H9 (cell line): Measurements from ENCODE around the gene VTA1. TPM values are rescaled to one million over a fixed set of nuclear protein-coding genes. Genes with fewer than 3 reads are reported as not detected.

Experiments
- DNase-seq: peaks from one replicate; pipeline ENCODE4 v3.0.0-alpha.2; 2017
- H2AFZ ChIP-seq: one replicate; pipeline ENCODE4 v1.6.1; 2013; ENCODE audit warnings: mild to moderate bottlenecking, low read length, control low read depth, moderate library complexity
- H2AK5ac ChIP-seq: 2 replicates; pipeline ENCODE4 v1.6.1; 2013; ENCODE audit warnings: low read length, control low read depth, mixed read lengths; ENCODE audit not compliant: insufficient read length
- H2BK120ac ChIP-seq: one replicate; pipeline ENCODE4 v1.6.1; 2013; ENCODE audit warnings: low read depth, mild to moderate bottlenecking, low read length, control low read depth, inconsistent platforms; ENCODE audit not compliant: poor library complexity, severe bottlenecking
- H2BK12ac ChIP-seq: 2 replicates; pipeline ENCODE4 v1.6.1; 2013; ENCODE audit warnings: low read length, control low read depth, mixed read lengths, low read depth; ENCODE audit not compliant: insufficient read length
- H2BK15ac ChIP-seq: 2 replicates; pipeline ENCODE4 v1.6.1; 2013; ENCODE audit warnings: low read depth, low read length, control low read depth
- H2BK20ac ChIP-seq: one replicate; pipeline ENCODE4 v1.6.1; 2013; ENCODE audit warnings: low read depth, mild to moderate bottlenecking, low read length, control low read depth, inconsistent platforms; ENCODE audit not compliant: poor library complexity, severe bottlenecking
- H2BK5ac ChIP-seq: 2 replicates; pipeline ENCODE4 v1.6.1; 2013; ENCODE audit warnings: low read length, control low read depth, mixed read lengths; ENCODE audit not compliant: insufficient read length
- H3K14ac ChIP-seq: 2 replicates; pipeline ENCODE4 v1.6.1; 2013; ENCODE audit warnings: low read length, control low read depth; ENCODE audit not compliant: insufficient read depth
- H3K18ac ChIP-seq: 2 replicates; pipeline ENCODE4 v1.6.1; 2013; ENCODE audit warnings: low read depth, mild to moderate bottlenecking, mixed read lengths, low read length, control low read depth; ENCODE audit not compliant: insufficient read length
- H3K23ac ChIP-seq: 2 replicates; pipeline ENCODE4 v1.6.1; 2013; ENCODE audit warnings: low read length, control low read depth, mixed read lengths, low read depth; ENCODE audit not compliant: insufficient read length
- H3K23me2 ChIP-seq: 2 replicates; pipeline ENCODE4 v1.6.1; 2013; ENCODE audit warnings: low read depth, mild to moderate bottlenecking, mixed read lengths, low read length, control low read depth; ENCODE audit not compliant: insufficient read length, poor library complexity, severe bottlenecking
- H3K27ac ChIP-seq: 2 replicates; pipeline ENCODE4 v1.5.1; 2013; ENCODE audit warnings: low read length, control low read depth, mixed read lengths, low read depth; ENCODE audit not compliant: insufficient read length
- H3K27me3 ChIP-seq: 2 replicates; pipeline ENCODE4 v1.6.1; 2013; ENCODE audit warnings: low read length, control low read depth, inconsistent platforms; ENCODE audit not compliant: insufficient read depth
- H3K4ac ChIP-seq: 2 replicates; pipeline ENCODE4 v1.6.1; 2013; ENCODE audit warnings: low read depth, mild to moderate bottlenecking, control low read depth, inconsistent platforms, low read length, moderate library complexity
- H3K4me1 ChIP-seq: 2 replicates; pipeline ENCODE4 v1.6.1; 2013; ENCODE audit warnings: low read length, control low read depth, inconsistent platforms; ENCODE audit not compliant: insufficient read depth
- H3K4me2 ChIP-seq: 2 replicates; pipeline ENCODE4 v1.6.1; 2013; ENCODE audit warnings: low read length, control low read depth, mixed read lengths; ENCODE audit not compliant: insufficient read length, insufficient read depth
- H3K56ac ChIP-seq: 2 replicates; pipeline ENCODE4 v1.6.1; 2013; ENCODE audit warnings: low read depth, mild to moderate bottlenecking, mixed read lengths, low read length, control low read depth; ENCODE audit not compliant: insufficient read length
- H3K79me1 ChIP-seq: 2 replicates; pipeline ENCODE4 v1.6.1; 2013; ENCODE audit warnings: low read depth, mild to moderate bottlenecking, moderate library complexity, low read length, control low read depth, inconsistent platforms; ENCODE audit not compliant: insufficient read depth, poor library complexity, severe bottlenecking
- H3K79me2 ChIP-seq: 2 replicates; pipeline ENCODE4 v1.6.1; 2013; ENCODE audit warnings: low read length, control low read depth, inconsistent platforms; ENCODE audit not compliant: insufficient read depth
- H3K9ac ChIP-seq: 2 replicates; pipeline ENCODE4 v1.6.1; 2013; ENCODE audit warnings: low read length, control low read depth, mixed read lengths; ENCODE audit not compliant: insufficient read length; ENCODE audit errors: extremely low read depth
- H3K9me3 ChIP-seq: one replicate; pipeline ENCODE4 v1.6.1; 2013; ENCODE audit warnings: low read depth, low read length, inconsistent platforms; ENCODE audit not compliant: control insufficient read depth
- H3T11ph ChIP-seq: one replicate; pipeline ENCODE4 v1.6.1; 2013; ENCODE audit warnings: mild to moderate bottlenecking, low read length, control low read depth, inconsistent platforms
- H4K20me1 ChIP-seq: one replicate; pipeline ENCODE4 v1.6.1; 2013; ENCODE audit not compliant: control insufficient read depth, insufficient read length, insufficient read depth
- H4K5ac ChIP-seq: 2 replicates; pipeline ENCODE4 v1.6.1; 2013; ENCODE audit warnings: low read depth, mild to moderate bottlenecking, mixed read lengths, low read length, control low read depth; ENCODE audit not compliant: insufficient read length
- H4K8ac ChIP-seq: replicated peaks from 2 replicates; pipeline ENCODE4 v1.6.1; 2013; ENCODE audit warnings: low read length, control low read depth, mixed read lengths, low read depth; ENCODE audit not compliant: insufficient read length
- H4K91ac ChIP-seq: 2 replicates; pipeline ENCODE4 v1.6.1; 2013; ENCODE audit warnings: low read depth, mild to moderate bottlenecking, moderate library complexity, mixed read lengths, low read length, control low read depth; ENCODE audit not compliant: insufficient read length
- H3K27ac Mint-ChIP-seq, 3 experiments: 2 replicates in 2 of 3; 3 replicates in 1 of 3; pipeline ENCODE4 v1.8.0; 2020 to 2021; ENCODE audit warnings: mixed read lengths in 3 of 3, mild to moderate bottlenecking in 1 of 3, moderate library complexity in 1 of 3
- H3K27me3 Mint-ChIP-seq: 2 replicates; pipeline ENCODE4 v1.8.0; 2021; ENCODE audit warnings: low read depth, mild to moderate bottlenecking, moderate library complexity, mixed read lengths
- H3K36me3 Mint-ChIP-seq, 3 experiments: 2 replicates in 2 of 3; 3 replicates in 1 of 3; pipeline ENCODE4 v1.8.0; 2020 to 2021; ENCODE audit warnings: low read depth in 3 of 3, mixed read lengths in 3 of 3; ENCODE audit not compliant: insufficient read depth in 1 of 3
- H3K4me1 Mint-ChIP-seq, 2 experiments: 2 replicates each; pipeline ENCODE4 v1.8.0; 2020; ENCODE audit warnings: mixed read lengths in 2 of 2
- H3K4me3 Mint-ChIP-seq, 2 experiments: 2 replicates in 1 of 2; 3 replicates in 1 of 2; pipeline ENCODE4 v1.8.0; 2020 to 2021; ENCODE audit warnings: mild to moderate bottlenecking in 2 of 2, mixed read lengths in 2 of 2, moderate library complexity in 1 of 2
- H3K9me3 Mint-ChIP-seq, 2 experiments: 2 replicates in 1 of 2; 3 replicates in 1 of 2; pipeline ENCODE4 v1.8.0; 2020; ENCODE audit warnings: mild to moderate bottlenecking in 2 of 2, mixed read lengths in 2 of 2, moderate library complexity in 1 of 2
- CTCF ChIP-seq: fragments of 200-600 bp; sonication (generic); conservative IDR thresholded peaks from 3 replicates; pipeline ENCODE4 v1.8.0; 2021; ENCODE audit warnings: antibody characterized with exemption, mild to moderate bottlenecking
- WGBS: extraction: QIAGEN DNeasy Blood & Tissue Kit; methylation state at CpG from one replicate; pipeline ENCODE4 v1.1.7; 2013; ENCODE audit warnings: missing lambda C conversion rate, low lambda C conversion rate, mixed read lengths; ENCODE audit not compliant: insufficient read length; ENCODE audit errors: extremely low coverage; 5-methylcytosine and 5-hydroxymethylcytosine counted together
- total RNA-seq: library from RNA; stranded (reverse); gene quantifications from 2 replicates; pipeline ENCODE4 v1.2.1, GENCODE V29; 2021

VTA1 gene
- total RNA-seq, 1 experiment from 2014 or later = 63.1 TPM

GRCh38 chr6:142258757-142259156 lies 111.7 kb downstream of the VTA1 start:
- Histone ChIP-seq H3T11ph (no peak overlapping the region), H3K18ac (no peak overlapping the region), H2BK12ac (no peak overlapping the region), H3K23ac (no peak overlapping the region), H4K8ac (no peak overlapping the region), H3K9me3 (no peaks in the 10 kb centered on the region), H2AK5ac (no peak overlapping the region), H3K9ac (no peak overlapping the region), H4K5ac (no peak overlapping the region), H3K79me1 (no peaks in the 10 kb centered on the region), H2BK20ac (no peak overlapping the region), H2AFZ (no peak overlapping the region), H3K4ac (no peak overlapping the region), H4K20me1 (no peaks in the 10 kb centered on the region), H3K27ac (no peak overlapping the region), H3K79me2 (no peaks in the 10 kb centered on the region), H3K27me3 (no peaks in the 10 kb centered on the region), H3K14ac (no peak overlapping the region), H2BK120ac (no peak overlapping the region), H4K91ac (no peak overlapping the region), H2BK5ac (no peak overlapping the region), H3K4me1 (no peaks in the 10 kb centered on the region), H3K4me2 (no peak overlapping the region), H2BK15ac (no peak overlapping the region), H3K23me2 (no peaks in the 10 kb centered on the region), H3K56ac (no peak overlapping the region)
- no CpG with 5 or more reads among the region's 8 CpGs for WGBS
- H3K27me3 Mint-ChIP-seq = no peaks in the 10 kb centered on the region
- TF ChIP-seq CTCF = no peak
- H3K4me1 Mint-ChIP-seq = no peaks in the 10 kb centered on the region
- no peak for DNase-seq
- H3K9me3 Mint-ChIP-seq = no peaks in the 10 kb centered on the region
- no peak overlapping the region for H3K4me3 Mint-ChIP-seq
- H3K36me3 Mint-ChIP-seq = no peaks in the 10 kb centered on the region
- no peak overlapping the region for H3K27ac Mint-ChIP-seq
